CD8-positive, alpha-beta memory T cell (primary cell): ENCODE results near the gene MAPT. TPM values are rescaled to one million over a fixed set of nuclear protein-coding genes. Genes with fewer than 3 reads are reported as not detected.
A peak's percentile ranks its signal among the peaks of the same experiment; 100 is the strongest.

Experiments
- CTCF ChIA-PET: fragments of 350-600 bp; sonication (Branson Sonifier 250); formaldehyde crosslinking; loops from one replicate; lab custom pipeline; 2021; ENCODE audit warnings: antibody characterized with exemption; lab: Charles Lee
- POLR2A ChIA-PET: fragments of 350-600 bp; sonication (Branson Sonifier 250); formaldehyde crosslinking; loops from one replicate; lab custom pipeline; 2021; ENCODE audit warnings: antibody characterized with exemption; lab: Charles Lee
- DNase-seq, 5 donors: peaks; one replicate each; pipeline versions ENCODE4 v3.0.0 to v3.0.0-alpha.2; 2020 to 2022; ENCODE audit warnings: mixed read lengths in 1 of 5
- H3K27ac ChIP-seq: one replicate; pipeline ENCODE4 v1.7.0; 2013; ENCODE audit warnings: low read depth, mild to moderate bottlenecking, low read length, moderate library complexity
- H3K27me3 ChIP-seq: 2 replicates; pipeline ENCODE4 v1.7.0; 2013; ENCODE audit warnings: low read length, mild to moderate bottlenecking; ENCODE audit not compliant: insufficient read depth, poor library complexity, severe bottlenecking
- H3K36me3 ChIP-seq: 2 replicates; pipeline ENCODE4 v1.7.0; 2013; ENCODE audit warnings: mild to moderate bottlenecking, low read length, moderate library complexity; ENCODE audit not compliant: insufficient read depth
- H3K4me1 ChIP-seq: 2 replicates; pipeline ENCODE4 v1.7.0; 2013; ENCODE audit warnings: mild to moderate bottlenecking, low read length, moderate library complexity; ENCODE audit not compliant: insufficient read depth
- H3K4me3 ChIP-seq: 2 replicates; pipeline ENCODE4 v1.7.0; 2013; ENCODE audit warnings: mild to moderate bottlenecking, low read length
- H3K9me3 ChIP-seq: 2 replicates; pipeline ENCODE4 v1.7.0; 2013; ENCODE audit warnings: mild to moderate bottlenecking, low read length
- H3K27ac Mint-ChIP-seq, 8 donors: one replicate each; pipeline ENCODE4 v1.8.0; 2020 to 2021; ENCODE audit warnings: mixed read lengths in 8 of 8, mild to moderate bottlenecking in 6 of 8, inconsistent platforms in 3 of 8, moderate library complexity in 3 of 8
- H3K27me3 Mint-ChIP-seq, 2 donors: one replicate each; pipeline ENCODE4 v1.8.0; 2020 to 2021; ENCODE audit warnings: mixed read lengths in 2 of 2, mild to moderate bottlenecking in 1 of 2, moderate library complexity in 1 of 2
- H3K36me3 Mint-ChIP-seq, 3 donors: one replicate each; pipeline ENCODE4 v1.8.0; 2020 to 2021; ENCODE audit warnings: mixed read lengths in 3 of 3, inconsistent platforms in 1 of 3, mild to moderate bottlenecking in 1 of 3
- H3K4me1 Mint-ChIP-seq, 3 donors: one replicate each; pipeline ENCODE4 v1.8.0; 2020 to 2021; ENCODE audit warnings: mixed read lengths in 3 of 3, inconsistent platforms in 1 of 3, mild to moderate bottlenecking in 1 of 3
- H3K4me3 Mint-ChIP-seq, 7 donors: one replicate each; pipeline ENCODE4 v1.8.0; 2020 to 2021; ENCODE audit warnings: mixed read lengths in 7 of 7, mild to moderate bottlenecking in 6 of 7, moderate library complexity in 4 of 7, inconsistent platforms in 2 of 7
- H3K9me3 Mint-ChIP-seq, 5 donors: one replicate each; pipeline ENCODE4 v1.8.0; 2020 to 2022; ENCODE audit warnings: mixed read lengths in 5 of 5, mild to moderate bottlenecking in 3 of 5, moderate library complexity in 2 of 5, inconsistent platforms in 1 of 5
- polyA plus RNA-seq: library from polyadenylated mRNA; unstranded; fragments of 300-500 nt; fragmentation: Illumina TruSeq; gene quantifications from one replicate; pipeline ENCODE4 v1.2.3, GENCODE V29; 2021
- total RNA-seq, 2 experiments: library from RNA; stranded (reverse); gene quantifications; one replicate each; pipeline ENCODE4 v1.2.3, GENCODE V29; 2021

The MAPT gene
- total RNA-seq = under 1 TPM; 0.42 TPM
- polyA plus RNA-seq = 0.36 TPM

GRCh38 chr17:45894022-45894784, at the start of gene MAPT:
TSS of gene MAPT (plus strand) at chr17:45894554. CDS start at chr17:45962338, 67,784 bp downstream.
- CTCF ChIA-PET = interaction anchor here (0.6 to 1.4 kb wide), 4 partner anchors 11 to 39 kb away, joined by 3 to 4 read pairs (median 3); no protein-coding TSS in a partner anchor
- H3K4me1 Mint-ChIP-seq = peaks cover 16 to 30% (median 17%) of the 10 kb centered on the region in 3 donors
- no peaks in the 10 kb centered on the region for H3K9me3 ChIP-seq
- no peak within 1 kb of the TSS for H3K27ac ChIP-seq
- H3K36me3 ChIP-seq = no peaks in the 10 kb centered on the region
- no peaks in the 10 kb centered on the region for H3K9me3 Mint-ChIP-seq
- H3K36me3 Mint-ChIP-seq = no peaks in the 10 kb centered on the region
- peaks cover 19 to 21% of the 10 kb centered on the region in 2 donors for H3K27me3 Mint-ChIP-seq
- peak; percentile 65 to 81 (median 79) for DNase-seq
- H3K4me3 Mint-ChIP-seq = peak within 1 kb of the TSS; percentile 85 to 97 (median 90)
- H3K4me3 ChIP-seq = peak within 1 kb of the TSS; percentile 66
- peaks cover 28% of the 10 kb centered on the region for H3K4me1 ChIP-seq
- peaks cover 25% of the 10 kb centered on the region for H3K27me3 ChIP-seq
- peak within 1 kb of the TSS; percentile 40 to 86 (median 53) for H3K27ac Mint-ChIP-seq
- POLR2A ChIA-PET = no interaction called here

GRCh38 chr17:45844695-45845375, 49.5 kb upstream of the MAPT start, which contains the start of gene SPPL2C:
TSS of gene SPPL2C (plus strand) at chr17:45844881. CDS start at chr17:45844907, 26 bp downstream.
- Mint-ChIP-seq H3K9me3 (no peaks in the 10 kb centered on the region), H3K4me1 (no peaks in the 10 kb centered on the region), H3K36me3 (no peaks in the 10 kb centered on the region), H3K27me3 (peaks cover 5 to 9% of the 10 kb centered on the region in 2 donors), H3K4me3 (no peak within 1 kb of the TSS), H3K27ac (no peak within 1 kb of the TSS)
- ChIA-PET CTCF (interaction anchor here (2.5 kb wide), 1 partner anchor 13 kb away, joined by 7 read pairs; no protein-coding TSS in a partner anchor), POLR2A (no interaction called here)
- no peaks in the 10 kb centered on the region for H3K4me1 ChIP-seq
- no peaks in the 10 kb centered on the region for H3K9me3 ChIP-seq
- H3K27ac ChIP-seq = no peak within 1 kb of the TSS
- H3K36me3 ChIP-seq = no peaks in the 10 kb centered on the region
- no peaks in the 10 kb centered on the region for H3K27me3 ChIP-seq
- no peak for DNase-seq
- no peak within 1 kb of the TSS for H3K4me3 ChIP-seq

- no peak for DNase-seq
- Histone ChIP-seq H3K27me3 (no peaks in the 10 kb centered on the region), H3K9me3 (no peaks in the 10 kb centered on the region), H3K36me3 (no peaks in the 10 kb centered on the region), H3K4me3 (no peak overlapping the region), H3K27ac (no peak overlapping the region), H3K4me1 (no peaks in the 10 kb centered on the region)
- H3K4me1 Mint-ChIP-seq = no peaks in the 10 kb centered on the region
- H3K9me3 Mint-ChIP-seq = no peaks in the 10 kb centered on the region
- H3K27me3 Mint-ChIP-seq = peaks cover 3 to 13% of the 10 kb centered on the region in 2 donors
- CTCF ChIA-PET = interaction anchor here (2.5 kb wide), 1 partner anchor 14 kb away, joined by 7 read pairs; no protein-coding TSS in a partner anchor
- no peak overlapping the region for H3K4me3 Mint-ChIP-seq
- POLR2A ChIA-PET = no interaction called here
- H3K27ac Mint-ChIP-seq = no peak overlapping the region
- H3K36me3 Mint-ChIP-seq = no peaks in the 10 kb centered on the region
These were observed 48.8 kb upstream of the MAPT start for GRCh38 chr17:45845376-45846185.

- Histone ChIP-seq H3K4me1 (no peaks in the 10 kb centered on the region), H3K27ac (no peak overlapping the region), H3K27me3 (no peaks in the 10 kb centered on the region), H3K9me3 (no peaks in the 10 kb centered on the region), H3K36me3 (no peaks in the 10 kb centered on the region), H3K4me3 (no peak overlapping the region)
- no peaks in the 10 kb centered on the region for H3K36me3 Mint-ChIP-seq
- no peaks in the 10 kb centered on the region for H3K4me1 Mint-ChIP-seq
- H3K27me3 Mint-ChIP-seq = peaks cover 4 to 16% of the 10 kb centered on the region in 2 donors
- ChIA-PET CTCF (interaction anchor here (2.5 kb wide), 1 partner anchor 14 kb away, joined by 7 read pairs; no protein-coding TSS in a partner anchor), POLR2A (no interaction called here)
- no peak overlapping the region for H3K4me3 Mint-ChIP-seq
- no peak for DNase-seq
- H3K27ac Mint-ChIP-seq = no peak overlapping the region
- H3K9me3 Mint-ChIP-seq = no peaks in the 10 kb centered on the region
These were observed 48.1 kb upstream of the MAPT start for GRCh38 chr17:45846223-45846622.

GRCh38 chr17:45846646-45847045, 47.7 kb upstream of the MAPT start:
- Histone ChIP-seq H3K4me3 (no peak overlapping the region), H3K9me3 (no peaks in the 10 kb centered on the region), H3K36me3 (no peaks in the 10 kb centered on the region), H3K27me3 (no peaks in the 10 kb centered on the region), H3K4me1 (no peaks in the 10 kb centered on the region), H3K27ac (no peak overlapping the region)
- Mint-ChIP-seq H3K4me3 (no peak overlapping the region), H3K27ac (no peak overlapping the region), H3K4me1 (no peaks in the 10 kb centered on the region), H3K9me3 (no peaks in the 10 kb centered on the region), H3K27me3 (peaks cover 4 to 14% of the 10 kb centered on the region in 2 donors), H3K36me3 (no peaks in the 10 kb centered on the region)
- POLR2A ChIA-PET = no interaction called here
- DNase-seq = no peak
- CTCF ChIA-PET = no interaction called here

GRCh38 chr17:45847101-45847500, 47.3 kb upstream of the MAPT start:
- no peaks in the 10 kb centered on the region for H3K9me3 Mint-ChIP-seq
- H3K36me3 ChIP-seq = no peaks in the 10 kb centered on the region
- H3K9me3 ChIP-seq = no peaks in the 10 kb centered on the region
- no peaks in the 10 kb centered on the region for H3K4me1 ChIP-seq
- CTCF ChIA-PET = no interaction called here
- H3K4me3 Mint-ChIP-seq = no peak overlapping the region
- H3K4me3 ChIP-seq = no peak overlapping the region
- no peak overlapping the region for H3K27ac ChIP-seq
- peaks cover 4 to 19% of the 10 kb centered on the region in 2 donors for H3K27me3 Mint-ChIP-seq
- peaks cover 0 to under 1% (median 0%) of the 10 kb centered on the region in 3 donors for H3K4me1 Mint-ChIP-seq
- H3K36me3 Mint-ChIP-seq = no peaks in the 10 kb centered on the region
- H3K27ac Mint-ChIP-seq = peak overlapping the region in 1 of 8 donors; percentile 24
- no peaks in the 10 kb centered on the region for H3K27me3 ChIP-seq
- POLR2A ChIA-PET = no interaction called here
- no peak for DNase-seq

GRCh38 chr17:45847747-45848146, 46.6 kb upstream of the MAPT start:
- Mint-ChIP-seq H3K4me3 (no peak overlapping the region), H3K27ac (no peak overlapping the region)
- POLR2A ChIA-PET = no interaction called here

More at GRCh38 chr17:45847747-45848146, 46.6 kb upstream of the MAPT start:
- Histone ChIP-seq H3K36me3 (no peaks in the 10 kb centered on the region), H3K27ac (no peak overlapping the region), H3K27me3 (no peaks in the 10 kb centered on the region), H3K4me3 (no peak overlapping the region), H3K9me3 (no peaks in the 10 kb centered on the region), H3K4me1 (no peaks in the 10 kb centered on the region)
- H3K9me3 Mint-ChIP-seq = no peaks in the 10 kb centered on the region
- H3K27me3 Mint-ChIP-seq = peaks cover 4 to 25% of the 10 kb centered on the region in 2 donors
- DNase-seq = no peak
- no peaks in the 10 kb centered on the region for H3K36me3 Mint-ChIP-seq
- CTCF ChIA-PET = no interaction called here
- H3K4me1 Mint-ChIP-seq = peaks cover 3 to 7% (median 4%) of the 10 kb centered on the region in 3 donors
